Stimulated activated CD4-positive, alpha-beta T cell treated with anti-CD3 and anti-CD28 coated beads, Interleukin-15, amount 100 ng/mL, for 48 hours (primary cell): ENCODE measurements around the gene OSBPL8.
"Not testable (repeated sequence)": the region's sequence is repeated elsewhere in the genome, so short reads cannot be mapped to it uniquely, and the experiment has no call there.

Experiments
- DNase-seq, 2 donors: peaks; one replicate each; pipeline ENCODE4 v3.0.0-alpha.2; 2020; ENCODE audit warnings: low read depth in 2 of 2

OSBPL8 gene

GRCh38 chr12:76364131-76364530 lies 195.4 kb downstream of the OSBPL8 start:
- DNase-seq, result not testable (repeated sequence)

GRCh38 chr12:76360316-76360715 lies 199.3 kb downstream of the OSBPL8 start:
- no peak for DNase-seq

GRCh38 chr12:76356071-76356470 lies 203.5 kb downstream of the OSBPL8 start:
- no peak for DNase-seq

GRCh38 chr12:76348079-76348901 lies 211.3 kb downstream of the OSBPL8 start, which contains the start of gene BBS10:
Gene BBS10, minus strand, starts transcription at chr12:76348415. Its CDS starts 57 bp downstream, at chr12:76348358.
- peak; percentile 79 to 81 for DNase-seq

- DNase-seq, result peak; percentile 9 to 13
Measured at GRCh38 chr12:76346798-76347420, 212.7 kb downstream of the OSBPL8 start.

- no peak for DNase-seq
Measured at GRCh38 chr12:76346236-76346635, 213.3 kb downstream of the OSBPL8 start.

GRCh38 chr12:76345569-76345968 lies 214.0 kb downstream of the OSBPL8 start:
- DNase-seq, result no peak

- peak in 1 of 2 donors; percentile 3 for DNase-seq
Measured at GRCh38 chr12:76341436-76342030, 218.0 kb downstream of the OSBPL8 start.

- no peak for DNase-seq
Measured at GRCh38 chr12:76340680-76341435, 218.7 kb downstream of the OSBPL8 start.

GRCh38 chr12:76337583-76337982 lies 222.0 kb downstream of the OSBPL8 start:
- no peak for DNase-seq

- DNase-seq, result no peak
Measured at GRCh38 chr12:76332606-76333005, 227.0 kb downstream of the OSBPL8 start.

GRCh38 chr12:76329606-76330005 lies 230.0 kb downstream of the OSBPL8 start:
- no peak for DNase-seq

GRCh38 chr12:76329159-76329558 lies 230.4 kb downstream of the OSBPL8 start:
- no peak for DNase-seq

- not testable (repeated sequence) for DNase-seq
Measured at GRCh38 chr12:76319595-76320319, 239.8 kb downstream of the OSBPL8 start.

GRCh38 chr12:76318773-76319594 lies 240.6 kb downstream of the OSBPL8 start:
- DNase-seq, result no peak

- DNase-seq, result no peak
Measured at GRCh38 chr12:76317976-76318375, 241.6 kb downstream of the OSBPL8 start.

- DNase-seq, result no peak
Measured at GRCh38 chr12:76316468-76316867, 243.1 kb downstream of the OSBPL8 start.

GRCh38 chr12:76313299-76313698 lies 246.3 kb downstream of the OSBPL8 start:
- no peak for DNase-seq

- no peak for DNase-seq
Measured at GRCh38 chr12:76312315-76312714, 247.3 kb downstream of the OSBPL8 start.

GRCh38 chr12:76311796-76312195 lies 247.8 kb downstream of the OSBPL8 start:
- DNase-seq, result no peak
